NCI-H2227 (cell line): Measurements from ENCODE around the gene FSIP1.
A peak's percentile ranks its signal among the peaks of the same experiment; 100 is the strongest.

ENCODE experiments used
- DNase-seq: peaks from one replicate; lab custom pipeline; 2025; ENCODE audit not compliant: unreplicated experiment; lab: John Stamatoyannopoulos, UW

The FSIP1 gene

GRCh38 chr15:39690881-39691634 is 91.6 kb downstream of the FSIP1 start:
- no peak for DNase-seq

DNA sequence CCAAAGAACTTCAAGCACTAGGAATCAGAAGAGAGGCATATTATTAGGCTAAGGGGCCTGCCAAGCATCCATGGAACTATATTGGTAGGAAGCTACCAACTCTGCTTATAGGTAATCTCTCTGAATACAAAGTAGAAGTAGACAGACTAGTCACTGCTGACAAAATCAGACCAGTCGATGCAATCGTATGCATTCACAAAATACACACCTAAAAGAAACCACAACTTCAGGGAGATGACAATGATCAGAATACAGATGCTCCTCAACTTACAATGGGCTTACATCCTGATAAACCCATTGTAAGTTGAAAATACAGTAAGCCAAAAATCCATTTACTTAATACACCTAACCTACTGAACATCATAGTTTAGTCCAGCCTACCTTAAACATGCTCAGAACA is 94.7 kb downstream of the FSIP1 start:
- no peak for DNase-seq

DNA sequence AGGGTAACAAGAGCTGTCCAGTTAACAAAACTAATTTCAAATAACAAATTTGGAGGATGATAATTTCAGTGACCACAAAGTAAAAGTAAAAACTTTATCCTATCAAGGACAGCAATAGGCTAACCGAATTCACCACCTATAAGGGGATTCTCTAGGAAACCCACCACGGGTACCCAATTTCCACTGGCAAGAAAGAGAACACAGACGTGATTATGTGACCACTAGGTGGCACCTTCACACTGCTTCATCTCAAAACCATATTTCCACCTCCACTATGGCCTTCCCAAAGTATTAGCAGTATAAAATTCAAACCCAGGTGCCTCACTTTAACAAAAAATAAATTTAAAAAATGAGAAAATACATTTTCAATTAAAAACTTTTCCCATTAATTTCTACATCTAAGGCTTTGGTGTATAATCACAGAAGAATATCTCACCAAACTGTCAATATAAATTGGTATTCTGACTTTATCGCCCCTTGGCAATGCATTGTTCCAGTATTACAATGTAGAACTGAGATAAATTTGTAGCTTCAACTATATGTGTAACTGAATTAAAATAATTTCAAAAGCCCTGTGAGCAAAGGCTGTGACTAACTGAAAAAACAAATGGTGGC is 96.5 kb downstream of the FSIP1 start:
- peak; percentile 43 for DNase-seq

DNA sequence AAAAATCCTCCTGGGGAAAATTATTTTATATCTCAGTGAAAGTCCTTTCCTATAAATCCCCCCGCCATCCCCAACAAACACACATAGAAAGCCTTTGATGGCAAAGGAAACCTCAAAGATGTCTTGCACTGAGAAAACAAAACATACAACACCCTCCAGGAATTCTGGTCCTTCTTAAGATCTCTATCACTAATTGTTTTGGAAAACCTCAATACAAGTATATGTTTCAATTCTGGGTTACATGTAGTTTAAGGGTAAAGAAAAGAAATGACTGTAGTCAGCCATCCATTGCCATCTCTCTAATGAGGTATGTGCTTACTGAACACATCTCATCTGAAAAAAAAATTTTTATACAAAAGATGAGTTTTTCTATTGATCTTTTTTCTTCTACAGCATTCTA is 97.3 kb downstream of the FSIP1 start:
- DNase-seq: no peak

DNA sequence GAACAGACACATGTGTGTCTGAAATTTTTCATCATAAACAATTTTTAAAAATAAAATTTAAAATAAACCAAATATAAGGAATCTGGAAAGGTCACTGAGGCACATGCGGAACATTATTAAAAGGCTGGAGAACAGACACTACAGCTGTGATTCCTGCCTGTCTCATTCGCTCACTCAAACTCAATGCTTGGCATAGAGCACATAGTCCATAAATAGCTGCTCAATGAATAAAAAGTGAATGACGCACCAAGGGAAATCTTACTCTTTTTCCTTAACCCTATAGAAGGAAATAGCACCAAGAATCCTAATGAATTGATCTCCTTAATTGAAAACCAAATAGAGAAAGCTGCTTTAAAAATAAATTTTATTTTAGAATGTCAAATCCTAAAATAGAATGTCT is 98.4 kb downstream of the FSIP1 start:
- no peak for DNase-seq

- no peak for DNase-seq
Measured at GRCh38 chr15:39682366-39682765, 100.3 kb downstream of the FSIP1 start.

GRCh38 chr15:39680868-39681267 is 101.8 kb downstream of the FSIP1 start:
- DNase-seq: no peak

GRCh38 chr15:39672666-39673065 is 110.0 kb downstream of the FSIP1 start:
- DNase-seq: no peak

DNA sequence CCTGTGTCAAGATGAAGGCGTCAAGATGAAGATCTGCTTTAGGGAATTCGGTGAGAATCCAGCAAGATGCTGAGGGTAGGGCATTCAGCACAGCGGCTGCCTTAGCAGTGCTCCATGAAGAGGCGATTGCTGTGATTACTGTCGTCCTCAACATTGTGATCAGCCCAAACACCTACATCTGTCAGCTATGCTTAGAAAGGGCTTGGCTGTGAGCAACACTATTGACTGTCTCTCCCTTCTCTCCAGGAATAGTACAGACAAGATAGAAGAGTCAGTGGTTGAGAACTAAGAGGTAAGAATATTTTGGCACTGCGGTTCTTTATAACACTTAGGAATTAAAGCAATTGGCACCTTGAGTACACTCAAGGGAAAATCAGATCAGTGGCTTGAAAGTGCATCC is 110.5 kb downstream of the FSIP1 start:
- no peak for DNase-seq

- no peak for DNase-seq
Measured at GRCh38 chr15:39670687-39671086, 112.0 kb downstream of the FSIP1 start.

- DNase-seq: no peak
Measured at GRCh38 chr15:39669661-39670060, 113.0 kb downstream of the FSIP1 start.

- DNase-seq: no peak
Measured at GRCh38 chr15:39669241-39669640, 113.4 kb downstream of the FSIP1 start.

GRCh38 chr15:39668457-39668856 is 114.2 kb downstream of the FSIP1 start:
- DNase-seq: no peak

- DNase-seq: no peak
Measured at GRCh38 chr15:39667382-39668127, 115.1 kb downstream of the FSIP1 start.

DNA sequence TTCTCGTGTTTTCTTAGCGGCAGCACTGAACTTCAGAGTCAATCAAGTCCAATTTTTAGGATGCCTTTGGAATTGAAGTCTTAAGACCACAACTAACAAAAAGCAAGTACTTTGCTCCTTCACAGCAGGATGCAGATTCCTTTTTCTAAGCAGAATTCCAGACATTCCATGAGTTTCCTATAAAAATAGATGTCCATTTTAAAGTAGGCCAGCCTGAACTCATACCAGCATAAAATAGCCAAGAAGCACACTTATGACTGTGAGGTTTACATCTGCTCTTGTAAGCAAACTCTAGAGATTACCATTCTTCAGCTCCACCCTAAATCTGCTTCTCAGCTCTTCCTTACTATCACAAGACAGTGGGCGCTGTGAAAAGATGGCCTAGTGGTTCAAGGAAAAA is 116.0 kb downstream of the FSIP1 start:
- DNase-seq: no peak

GRCh38 chr15:39665629-39666250 is 116.9 kb downstream of the FSIP1 start:
- no peak for DNase-seq

DNA sequence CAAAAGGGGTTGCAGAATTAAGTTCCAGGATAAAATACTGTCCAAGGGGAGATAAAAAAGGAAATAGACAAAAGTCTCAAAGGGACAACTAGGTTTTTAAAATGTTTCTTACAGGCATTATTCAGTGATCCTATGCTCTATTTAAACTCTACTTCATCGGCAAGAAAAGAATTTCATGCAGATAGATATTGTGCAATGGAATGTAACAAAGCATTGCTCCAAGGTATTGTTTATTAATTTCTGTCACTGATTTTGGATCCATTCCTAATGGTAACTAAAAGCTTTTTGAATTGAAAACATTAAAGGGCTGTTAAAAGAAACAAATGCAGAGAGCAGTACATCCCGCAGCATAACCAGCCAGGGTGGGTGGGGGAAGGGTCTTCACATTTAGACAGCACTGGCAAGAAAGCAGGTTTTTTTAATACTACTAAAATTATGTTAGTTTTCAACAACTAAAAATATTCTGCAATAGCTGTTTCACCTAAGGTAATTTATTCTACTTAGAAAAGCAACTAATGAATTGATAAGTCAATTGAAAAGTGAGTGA is 118.9 kb downstream of the FSIP1 start:
- DNase-seq: no peak

GRCh38 chr15:39661776-39662175 is 120.9 kb downstream of the FSIP1 start:
- no peak for DNase-seq

GRCh38 chr15:39658740-39659139 is 123.9 kb downstream of the FSIP1 start:
- DNase-seq: no peak

- no peak for DNase-seq
Measured at GRCh38 chr15:39657668-39658067, 125.0 kb downstream of the FSIP1 start.

DNA sequence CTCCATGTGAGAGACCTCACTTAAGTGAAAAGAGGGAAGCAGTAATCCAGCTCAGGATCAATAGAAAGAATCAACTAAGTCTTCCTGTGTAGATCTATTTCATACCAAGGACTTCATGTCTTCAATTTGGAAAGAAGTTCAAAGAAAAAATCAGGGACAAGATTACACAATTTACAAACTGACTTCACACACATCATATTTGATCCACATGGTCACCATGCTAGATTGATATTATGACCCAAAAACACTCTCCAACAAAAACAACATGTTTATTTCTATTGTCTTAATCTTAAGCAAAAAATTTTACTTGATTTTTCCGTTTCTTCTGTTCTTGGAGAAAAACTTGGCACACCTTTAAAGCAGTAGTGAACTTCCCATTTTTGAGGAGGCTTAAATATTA is 125.5 kb downstream of the FSIP1 start:
- no peak for DNase-seq
